GM18499 (cell line): ENCODE measurements around the gene MID1.

ENCODE experiments used
- ATAC-seq: cut with Tn5 transposase; IDR thresholded peaks from one replicate; pipeline ENCODE4 v1.9.1; 2021; ENCODE audit warnings: moderate number of reproducible peaks; ENCODE audit not compliant: insufficient read depth, unreplicated experiment

Gene MID1

GRCh38 chrX:10453945-10454344 is 166.4 kb downstream of the MID1 start:
- ATAC-seq = no peak

GRCh38 chrX:10450959-10451355 is 169.4 kb downstream of the MID1 start:
- no peak for ATAC-seq

GRCh38 chrX:10450229-10450958 is 170.0 kb downstream of the MID1 start:
- no peak for ATAC-seq

GRCh38 chrX:10447564-10448214 is 172.7 kb downstream of the MID1 start:
- ATAC-seq = no peak

GRCh38 chrX:10444204-10444603 is 176.2 kb downstream of the MID1 start:
- no peak for ATAC-seq

- ATAC-seq = no peak
These were observed 178.9 kb downstream of the MID1 start for GRCh38 chrX:10441464-10441863.

GRCh38 chrX:10433296-10433965 is 187.0 kb downstream of the MID1 start:
- ATAC-seq = no peak

- no peak for ATAC-seq
These were observed 190.5 kb downstream of the MID1 start for GRCh38 chrX:10429908-10430307.

GRCh38 chrX:10427249-10427648 is 193.1 kb downstream of the MID1 start:
- no peak for ATAC-seq

- no peak for ATAC-seq
These were observed 196.7 kb downstream of the MID1 start for GRCh38 chrX:10423716-10424115.

GRCh38 chrX:10420134-10420533 is 200.3 kb downstream of the MID1 start:
- ATAC-seq = no peak

- no peak for ATAC-seq
These were observed 204.0 kb downstream of the MID1 start for GRCh38 chrX:10416424-10416823.

- ATAC-seq = no peak
These were observed 204.9 kb downstream of the MID1 start for GRCh38 chrX:10415306-10416001.

- no peak for ATAC-seq
These were observed 205.5 kb downstream of the MID1 start for GRCh38 chrX:10414862-10415261.

- no peak for ATAC-seq
These were observed 206.1 kb downstream of the MID1 start for GRCh38 chrX:10414156-10414824.

GRCh38 chrX:10404436-10404835 is 215.9 kb downstream of the MID1 start:
- no peak for ATAC-seq

- ATAC-seq = no peak
These were observed 219.1 kb downstream of the MID1 start for GRCh38 chrX:10401239-10401638.

GRCh38 chrX:10399043-10399741 is 221.2 kb downstream of the MID1 start:
- no peak for ATAC-seq

GRCh38 chrX:10398215-10398614 is 222.2 kb downstream of the MID1 start:
- ATAC-seq = no peak

- ATAC-seq = no peak
These were observed 223.0 kb downstream of the MID1 start for GRCh38 chrX:10397349-10397748.
